ENCODE data around the gene UBE2QL1.

DNA sequence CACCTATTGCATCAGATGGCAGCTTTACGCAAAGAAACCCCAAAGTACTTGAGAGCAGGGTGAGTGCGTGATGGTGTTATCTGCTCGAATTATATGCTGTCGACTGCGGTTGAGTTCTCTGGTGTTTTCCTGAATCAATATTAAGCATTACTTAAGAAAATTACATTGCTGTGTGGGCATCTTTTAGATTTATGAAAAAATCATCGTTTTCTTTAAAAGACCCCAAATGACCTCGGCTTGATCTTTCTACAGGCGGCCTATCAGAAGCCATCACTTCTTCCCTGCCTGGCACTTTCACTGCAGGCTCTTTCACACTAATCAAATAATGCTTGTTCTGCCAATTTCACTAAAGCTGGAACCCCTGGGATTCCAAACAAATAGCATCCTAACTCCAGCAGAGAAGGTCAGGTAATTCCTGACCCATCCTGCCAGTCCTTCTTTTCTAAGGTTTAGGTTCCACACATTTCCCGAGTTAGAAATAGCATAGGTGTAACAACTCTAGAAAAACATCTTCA lies 1.7 kb downstream of the UBE2QL1 start:
- no peak for TF ChIP-seq CTCF (IDR thresholded peaks at IDR 0.05)
- TF ChIP-seq, protein P1, sequence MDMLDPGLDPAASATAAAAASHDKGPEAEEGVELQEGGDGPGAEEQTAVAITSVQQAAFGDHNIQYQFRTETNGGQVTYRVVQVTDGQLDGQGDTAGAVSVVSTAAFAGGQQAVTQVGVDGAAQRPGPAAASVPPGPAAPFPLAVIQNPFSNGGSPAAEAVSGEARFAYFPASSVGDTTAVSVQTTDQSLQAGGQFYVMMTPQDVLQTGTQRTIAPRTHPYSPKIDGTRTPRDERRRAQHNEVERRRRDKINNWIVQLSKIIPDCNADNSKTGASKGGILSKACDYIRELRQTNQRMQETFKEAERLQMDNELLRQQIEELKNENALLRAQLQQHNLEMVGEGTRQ (CRISPR knock-in tag; IDR thresholded peaks at IDR 0.05): no peak
- TF ChIP-seq, protein P2, sequence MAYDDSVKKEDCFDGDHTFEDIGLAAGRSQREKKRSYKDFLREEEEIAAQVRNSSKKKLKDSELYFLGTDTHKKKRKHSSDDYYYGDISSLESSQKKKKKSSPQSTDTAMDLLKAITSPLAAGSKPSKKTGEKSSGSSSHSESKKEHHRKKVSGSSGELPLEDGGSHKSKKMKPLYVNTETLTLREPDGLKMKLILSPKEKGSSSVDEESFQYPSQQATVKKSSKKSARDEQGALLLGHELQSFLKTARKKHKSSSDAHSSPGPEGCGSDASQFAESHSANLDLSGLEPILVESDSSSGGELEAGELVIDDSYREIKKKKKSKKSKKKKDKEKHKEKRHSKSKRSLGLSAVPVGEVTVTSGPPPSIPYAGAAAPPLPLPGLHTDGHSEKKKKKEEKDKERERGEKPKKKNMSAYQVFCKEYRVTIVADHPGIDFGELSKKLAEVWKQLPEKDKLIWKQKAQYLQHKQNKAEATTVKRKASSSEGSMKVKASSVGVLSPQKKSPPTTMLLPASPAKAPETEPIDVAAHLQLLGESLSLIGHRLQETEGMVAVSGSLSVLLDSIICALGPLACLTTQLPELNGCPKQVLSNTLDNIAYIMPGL (CRISPR knock-in tag; IDR thresholded peaks at IDR 0.05): no peak
- no peak for TF ChIP-seq NFYB (CRISPR knock-in tag; conservative IDR thresholded peaks at IDR 0.05; ENCODE audit: low read depth)
- TF ChIP-seq, protein P3, sequence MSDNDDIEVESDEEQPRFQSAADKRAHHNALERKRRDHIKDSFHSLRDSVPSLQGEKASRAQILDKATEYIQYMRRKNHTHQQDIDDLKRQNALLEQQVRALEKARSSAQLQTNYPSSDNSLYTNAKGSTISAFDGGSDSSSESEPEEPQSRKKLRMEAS (CRISPR knock-in tag; IDR thresholded peaks at IDR 0.05): no peak
- TF ChIP-seq, protein P4, sequence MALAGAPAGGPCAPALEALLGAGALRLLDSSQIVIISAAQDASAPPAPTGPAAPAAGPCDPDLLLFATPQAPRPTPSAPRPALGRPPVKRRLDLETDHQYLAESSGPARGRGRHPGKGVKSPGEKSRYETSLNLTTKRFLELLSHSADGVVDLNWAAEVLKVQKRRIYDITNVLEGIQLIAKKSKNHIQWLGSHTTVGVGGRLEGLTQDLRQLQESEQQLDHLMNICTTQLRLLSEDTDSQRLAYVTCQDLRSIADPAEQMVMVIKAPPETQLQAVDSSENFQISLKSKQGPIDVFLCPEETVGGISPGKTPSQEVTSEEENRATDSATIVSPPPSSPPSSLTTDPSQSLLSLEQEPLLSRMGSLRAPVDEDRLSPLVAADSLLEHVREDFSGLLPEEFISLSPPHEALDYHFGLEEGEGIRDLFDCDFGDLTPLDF (CRISPR knock-in tag; IDR thresholded peaks at IDR 0.05): no peak
- TF ChIP-seq ZNF121 (CRISPR knock-in tag; IDR thresholded peaks at IDR 0.05): no peak
- TF ChIP-seq ZNF138 (CRISPR knock-in tag; conservative IDR thresholded peaks at IDR 0.05): no peak
- TF ChIP-seq SP1 (CRISPR knock-in tag; conservative IDR thresholded peaks at IDR 0.05): no peak
- TF ChIP-seq ERG (CRISPR knock-in tag; IDR thresholded peaks at IDR 0.05): no peak

Measured in WTC11 (cell line).